B cell (primary cell): ENCODE measurements around the gene ABCC10. TPM values are rescaled to one million over a fixed set of nuclear protein-coding genes. Genes with fewer than 3 reads are reported as not detected.

Experiments used
- ATAC-seq: fragments of 200-7000 bp; cut with Tn5 transposase; one replicate; pipeline ENCODE4 v1.10.0; 2021; ENCODE audit warnings: low read depth, mild to moderate bottlenecking, moderate number of reproducible peaks, moderate library complexity
- CTCF ChIA-PET: fragments of 350-600 bp; sonication (Branson Sonifier 250); formaldehyde crosslinking; loops from one replicate; lab custom pipeline; 2021; ENCODE audit warnings: antibody characterized with exemption, inconsistent platforms; lab: Charles Lee
- POLR2A ChIA-PET: fragments of 350-600 bp; sonication (Branson Sonifier 250); formaldehyde crosslinking; loops from one replicate; lab custom pipeline; 2021; ENCODE audit warnings: antibody characterized with exemption; lab: Charles Lee
- DNase-seq: peaks from one replicate; pipeline ENCODE4 v3.0.0; 2013
- H2AFZ ChIP-seq: 2 replicates; pipeline ENCODE4 v1.6.1; 2012; ENCODE audit warnings: mild to moderate bottlenecking, low read depth, low read length; ENCODE audit not compliant: insufficient read depth, poor library complexity, severe bottlenecking
- H3K27ac ChIP-seq, 2 donors: 1 replicate in 1 of 2; 2 replicates in 1 of 2; pipeline ENCODE4 v1.5.1; 2012 to 2013; ENCODE audit warnings: low read length in 2 of 2, mild to moderate bottlenecking in 2 of 2, moderate library complexity in 1 of 2
- H3K27me3 ChIP-seq, 4 experiments: fragments of 200-600 bp in 1 of 4; sonication (generic) in 1 of 4; replicated peaks in 1 of 4; 1 replicate in 2 of 4; 2 replicates in 2 of 4; pipeline versions ENCODE4 v1.6.1 to v1.7.0; 2013 to 2016; ENCODE audit warnings: low read length in 3 of 4, mild to moderate bottlenecking in 2 of 4, mixed read lengths in 1 of 4, moderate library complexity in 1 of 4; ENCODE audit not compliant: insufficient read depth in 4 of 4, control insufficient read depth in 3 of 4; ENCODE audit errors: control extremely low read depth in 1 of 4
- H3K36me3 ChIP-seq, 2 experiments: replicated peaks in 1 of 2; 1 replicate in 1 of 2; 2 replicates in 1 of 2; pipeline versions ENCODE4 v1.6.1 to v1.7.1; 2013; ENCODE audit warnings: low read length in 1 of 2; ENCODE audit not compliant: insufficient read depth in 2 of 2, control insufficient read depth in 1 of 2; ENCODE audit errors: control extremely low read depth in 1 of 2, extremely low read depth in 1 of 2
- H3K4me1 ChIP-seq, 2 donors: fragments of 200-600 bp in 1 of 2; sonication (generic) in 1 of 2; 1 replicate in 1 of 2; 2 replicates in 1 of 2; pipeline versions ENCODE4 v1.5.1 to v1.6.1; 2013 to 2017; ENCODE audit warnings: low read length in 2 of 2; ENCODE audit not compliant: control insufficient read depth in 2 of 2, insufficient read depth in 2 of 2
- H3K4me2 ChIP-seq: replicated peaks from 2 replicates; pipeline ENCODE3; 2012; ENCODE audit warnings: mild to moderate bottlenecking, low read depth, low read length; ENCODE audit not compliant: poor library complexity, severe bottlenecking
- H3K4me3 ChIP-seq, 5 experiments: fragments of 200-600 bp in 1 of 5; sonication (generic) in 1 of 5; 1 replicate in 3 of 5; 2 replicates in 2 of 5; pipeline versions ENCODE4 v1.5.1 to v1.7.0; 2011 to 2016; ENCODE audit warnings: low read length in 4 of 5, mild to moderate bottlenecking in 4 of 5, low read depth in 2 of 5, control low read depth in 1 of 5, moderate library complexity in 1 of 5; ENCODE audit not compliant: insufficient read depth in 1 of 5; ENCODE audit errors: control extremely low read depth in 1 of 5, extremely low read depth in 1 of 5
- H3K79me2 ChIP-seq: fragments of 200-600 bp; sonication (generic); one replicate; pipeline ENCODE4 v1.6.0; 2016; ENCODE audit warnings: low read length; ENCODE audit not compliant: control insufficient read depth, insufficient read depth
- H3K9ac ChIP-seq: fragments of 200-600 bp; sonication (generic); 2 replicates; pipeline ENCODE4 v1.6.1; 2017; ENCODE audit warnings: mild to moderate bottlenecking, low read length, moderate library complexity
- H3K9me3 ChIP-seq, 3 donors: one replicate each; pipeline versions ENCODE4 v1.6.1 to v1.7.1; 2013; ENCODE audit warnings: low read length in 2 of 3; ENCODE audit not compliant: control insufficient read depth in 2 of 3, insufficient read depth in 1 of 3; ENCODE audit errors: control extremely low read depth in 1 of 3
- H4K20me1 ChIP-seq: 2 replicates; pipeline ENCODE4 v1.6.0; 2012; ENCODE audit warnings: mild to moderate bottlenecking, low read length; ENCODE audit not compliant: insufficient read depth, control insufficient read depth, poor library complexity, severe bottlenecking
- H3K27ac Mint-ChIP-seq: one replicate; pipeline ENCODE4 v1.8.0; 2021; ENCODE audit warnings: mixed read lengths
- H3K27me3 Mint-ChIP-seq: one replicate; pipeline ENCODE4 v1.8.0; 2021; ENCODE audit warnings: mixed read lengths
- H3K4me1 Mint-ChIP-seq: one replicate; pipeline ENCODE4 v1.8.0; 2021; ENCODE audit warnings: mixed read lengths
- H3K4me3 Mint-ChIP-seq: one replicate; pipeline ENCODE4 v1.8.0; 2021; ENCODE audit warnings: mixed read lengths
- H3K9me3 Mint-ChIP-seq: one replicate; pipeline ENCODE4 v1.8.0; 2022; ENCODE audit warnings: mixed read lengths; ENCODE audit not compliant: insufficient read depth
- EZH2 ChIP-seq: IDR thresholded peaks from 2 replicates; pipeline ENCODE4 v1.6.1; 2012; ENCODE audit warnings: borderline replicate concordance, low read depth, mild to moderate bottlenecking, moderate library complexity, low read length; ENCODE audit not compliant: insufficient read depth, poor library complexity, severe bottlenecking
- WGBS: methylation state at CpG from one replicate; pipeline ENCODE4 v1.1.5; 2013; ENCODE audit warnings: missing lambda C conversion rate; ENCODE audit not compliant: insufficient coverage; 5-methylcytosine and 5-hydroxymethylcytosine counted together
- intact Hi-C: fragments of 100-400 bp; cut with micrococcal nuclease; formaldehyde crosslinking; loops from one replicate; pipeline ENCODE4 v1.10.0; 2022
- polyA plus RNA-seq: library from polyadenylated mRNA; depleted of rRNA; stranded (reverse); fragments of >200 nt; gene quantifications from 2 replicates; pipeline ENCODE4 v1.2.3, GENCODE V29; 2012
- total RNA-seq, 2 donors: library from RNA; stranded (reverse); fragments of 120-200 nt in 1 of 2; gene quantifications; 1 replicate in 1 of 2; 2 replicates in 1 of 2; pipeline versions ENCODE4 v1.2.3 to v1.2.4, GENCODE V29; 2013 to 2022
- TF ChIP-seq, protein P1 (sequence below): fragments of 200-600 bp; IDR thresholded peaks from one replicate; pipeline ENCODE4 v1.8.0; 2022; ENCODE audit warnings: antibody characterized with exemption, mild to moderate bottlenecking

The ABCC10 gene
- total and polyA plus RNA-seq, 2 donors (not counting 1 experiment from before 2014, with no cell fraction given), result 39.5 to 71.5 TPM

DNA sequence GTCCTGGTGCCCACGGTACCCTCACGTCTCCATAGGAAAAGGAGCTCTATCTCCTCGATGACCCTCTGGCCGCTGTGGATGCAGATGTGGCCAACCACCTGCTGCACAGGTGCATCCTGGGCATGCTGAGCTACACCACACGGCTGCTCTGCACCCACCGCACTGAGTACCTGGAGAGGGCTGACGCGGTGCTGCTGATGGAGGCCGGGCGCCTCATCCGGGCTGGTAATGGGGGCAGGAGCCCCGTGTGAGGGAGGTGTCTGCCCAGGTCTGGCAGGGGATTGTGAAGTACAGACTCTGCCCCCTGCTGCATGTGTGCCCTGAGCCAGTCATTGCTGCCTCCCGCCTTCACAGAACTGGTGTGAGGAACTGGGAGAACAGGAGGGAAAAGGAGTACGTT lies 15.6 kb downstream of the ABCC10 start:
- Histone ChIP-seq H3K9ac (no peak overlapping the region), H3K4me3 (no peak overlapping the region), H3K9me3 (no peaks in the 10 kb centered on the region), H3K79me2 (no peaks in the 10 kb centered on the region), H3K36me3 (peaks cover 0 to 62% of the 10 kb centered on the region in 2 experiments), H2AFZ (no peak overlapping the region), H3K4me2 (no peak overlapping the region), H3K4me1 (no peaks in the 10 kb centered on the region), H3K27me3 (no peaks in the 10 kb centered on the region), H3K27ac (no peak overlapping the region), H4K20me1 (no peaks in the 10 kb centered on the region)
- DNase-seq (no peak), ATAC-seq (no peak)
- H3K27me3 Mint-ChIP-seq, result no peaks in the 10 kb centered on the region
- ChIA-PET POLR2A (interaction anchor here (0.9 kb wide), 1 partner anchor 15 kb away, joined by 5 read pairs; the partner anchor contains the start of gene ABCC10), CTCF (interaction anchor here (0.6 to 1.2 kb wide), 2 partner anchors 28 to 781 kb away, joined by 3 read pairs; no protein-coding TSS in a partner anchor)
- no peaks in the 10 kb centered on the region for H3K4me1 Mint-ChIP-seq
- intact Hi-C loops, result no loop called here
- TF ChIP-seq, protein P1, sequence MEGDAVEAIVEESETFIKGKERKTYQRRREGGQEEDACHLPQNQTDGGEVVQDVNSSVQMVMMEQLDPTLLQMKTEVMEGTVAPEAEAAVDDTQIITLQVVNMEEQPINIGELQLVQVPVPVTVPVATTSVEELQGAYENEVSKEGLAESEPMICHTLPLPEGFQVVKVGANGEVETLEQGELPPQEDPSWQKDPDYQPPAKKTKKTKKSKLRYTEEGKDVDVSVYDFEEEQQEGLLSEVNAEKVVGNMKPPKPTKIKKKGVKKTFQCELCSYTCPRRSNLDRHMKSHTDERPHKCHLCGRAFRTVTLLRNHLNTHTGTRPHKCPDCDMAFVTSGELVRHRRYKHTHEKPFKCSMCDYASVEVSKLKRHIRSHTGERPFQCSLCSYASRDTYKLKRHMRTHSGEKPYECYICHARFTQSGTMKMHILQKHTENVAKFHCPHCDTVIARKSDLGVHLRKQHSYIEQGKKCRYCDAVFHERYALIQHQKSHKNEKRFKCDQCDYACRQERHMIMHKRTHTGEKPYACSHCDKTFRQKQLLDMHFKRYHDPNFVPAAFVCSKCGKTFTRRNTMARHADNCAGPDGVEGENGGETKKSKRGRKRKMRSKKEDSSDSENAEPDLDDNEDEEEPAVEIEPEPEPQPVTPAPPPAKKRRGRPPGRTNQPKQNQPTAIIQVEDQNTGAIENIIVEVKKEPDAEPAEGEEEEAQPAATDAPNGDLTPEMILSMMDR, result no peak
- no peak for TF ChIP-seq EZH2
- no peak overlapping the region for H3K27ac Mint-ChIP-seq
- no peak overlapping the region for H3K4me3 Mint-ChIP-seq
- H3K9me3 Mint-ChIP-seq, result no peaks in the 10 kb centered on the region
- WGBS, result 96% methylated on average over 14 of the region's 14 CpGs

DNA sequence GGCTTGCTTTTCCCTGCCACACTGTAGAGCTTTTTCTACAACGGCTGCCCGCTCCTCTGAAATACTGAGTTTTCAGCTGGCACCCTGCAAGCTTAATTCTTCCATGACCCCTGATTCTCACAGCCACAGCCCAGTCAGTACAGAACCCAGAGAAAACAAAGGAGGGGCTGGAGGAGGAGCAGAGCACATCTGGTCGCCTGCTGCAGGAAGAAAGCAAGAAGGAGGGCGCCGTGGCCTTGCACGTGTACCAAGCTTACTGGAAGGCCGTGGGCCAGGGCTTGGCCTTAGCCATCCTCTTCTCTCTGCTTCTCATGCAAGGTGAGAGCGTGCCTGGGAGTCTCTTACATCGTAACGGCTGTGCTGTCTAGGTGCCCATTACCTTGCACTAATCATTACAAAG lies 16.7 kb downstream of the ABCC10 start:
- Mint-ChIP-seq H3K27me3 (no peaks in the 10 kb centered on the region), H3K27ac (no peak overlapping the region), H3K9me3 (no peaks in the 10 kb centered on the region), H3K4me1 (no peaks in the 10 kb centered on the region), H3K4me3 (no peak overlapping the region)
- Histone ChIP-seq H3K9me3 (no peaks in the 10 kb centered on the region), H3K36me3 (peaks cover 0 to 61% of the 10 kb centered on the region in 2 experiments), H3K4me2 (no peak overlapping the region), H4K20me1 (no peaks in the 10 kb centered on the region), H3K9ac (no peak overlapping the region), H3K27ac (no peak overlapping the region), H2AFZ (no peak overlapping the region), H3K4me3 (no peak overlapping the region), H3K4me1 (no peaks in the 10 kb centered on the region), H3K79me2 (no peaks in the 10 kb centered on the region), H3K27me3 (no peaks in the 10 kb centered on the region)
- 94% methylated on average over 6 of the region's 10 CpGs for WGBS
- intact Hi-C loops, result no loop called here
- no peak for DNase-seq
- ChIA-PET POLR2A (no interaction called here), CTCF (no interaction called here)
- no peak for ATAC-seq
- TF ChIP-seq, protein P1, result no peak
